Right kidney (tissue), 1 donor: Measurements from ENCODE around the gene SYP.

Experiments
- DNase-seq: peaks from one replicate; pipeline ENCODE4 v3.0.0-alpha.2; 2016

Gene SYP

GRCh38 chrX:49220100-49220499 lies 20.1 kb upstream of the SYP start:
- DNase-seq = no peak

- no peak for DNase-seq
These were observed 15.1 kb upstream of the SYP start for GRCh38 chrX:49214996-49215526.

- no peak for DNase-seq
These were observed 14.4 kb upstream of the SYP start for GRCh38 chrX:49214416-49214815.

GRCh38 chrX:49212861-49213260 lies 12.9 kb upstream of the SYP start:
- no peak for DNase-seq

DNA sequence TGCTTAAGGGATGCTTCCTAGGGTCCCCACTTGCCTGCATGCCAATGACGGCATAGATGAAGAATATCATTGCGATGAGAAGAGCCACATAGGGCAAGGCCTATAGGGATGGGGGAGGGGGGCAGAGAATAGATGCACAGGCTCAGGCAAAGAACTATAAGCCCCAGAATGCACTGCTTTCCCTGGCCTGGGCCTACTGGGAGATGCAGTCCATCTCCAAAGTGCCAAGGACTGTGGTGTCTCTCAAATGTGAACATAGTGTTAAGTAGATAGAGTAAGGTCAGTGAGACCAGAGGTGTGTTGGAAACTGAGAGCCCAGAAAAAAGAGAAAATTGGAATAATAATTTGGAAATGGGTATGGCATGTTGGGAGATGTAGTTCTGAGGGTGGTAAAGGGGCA lies 12.2 kb upstream of the SYP start:
- DNase-seq = no peak

DNA sequence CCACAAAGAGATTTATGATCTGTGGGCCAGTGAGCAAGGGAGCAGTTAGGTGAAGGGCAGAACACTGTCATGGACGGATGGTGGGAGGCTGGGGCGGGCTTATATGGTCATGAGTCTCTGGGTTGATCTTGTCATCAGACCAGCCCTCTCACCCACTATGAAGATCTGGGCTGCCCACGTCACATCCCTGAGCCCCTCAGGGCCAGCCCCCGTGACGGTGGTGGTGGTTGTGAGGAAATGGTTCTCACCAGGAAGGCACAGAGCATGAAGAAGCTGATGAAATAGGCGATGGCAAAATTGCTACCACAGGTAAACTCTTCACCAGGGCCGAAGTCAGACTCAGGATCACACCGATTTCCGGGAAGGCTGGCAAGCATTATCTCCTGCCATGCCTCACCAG lies 11.1 kb upstream of the SYP start:
- no peak for DNase-seq

GRCh38 chrX:49210406-49210805 lies 10.4 kb upstream of the SYP start:
- DNase-seq = no peak

DNA sequence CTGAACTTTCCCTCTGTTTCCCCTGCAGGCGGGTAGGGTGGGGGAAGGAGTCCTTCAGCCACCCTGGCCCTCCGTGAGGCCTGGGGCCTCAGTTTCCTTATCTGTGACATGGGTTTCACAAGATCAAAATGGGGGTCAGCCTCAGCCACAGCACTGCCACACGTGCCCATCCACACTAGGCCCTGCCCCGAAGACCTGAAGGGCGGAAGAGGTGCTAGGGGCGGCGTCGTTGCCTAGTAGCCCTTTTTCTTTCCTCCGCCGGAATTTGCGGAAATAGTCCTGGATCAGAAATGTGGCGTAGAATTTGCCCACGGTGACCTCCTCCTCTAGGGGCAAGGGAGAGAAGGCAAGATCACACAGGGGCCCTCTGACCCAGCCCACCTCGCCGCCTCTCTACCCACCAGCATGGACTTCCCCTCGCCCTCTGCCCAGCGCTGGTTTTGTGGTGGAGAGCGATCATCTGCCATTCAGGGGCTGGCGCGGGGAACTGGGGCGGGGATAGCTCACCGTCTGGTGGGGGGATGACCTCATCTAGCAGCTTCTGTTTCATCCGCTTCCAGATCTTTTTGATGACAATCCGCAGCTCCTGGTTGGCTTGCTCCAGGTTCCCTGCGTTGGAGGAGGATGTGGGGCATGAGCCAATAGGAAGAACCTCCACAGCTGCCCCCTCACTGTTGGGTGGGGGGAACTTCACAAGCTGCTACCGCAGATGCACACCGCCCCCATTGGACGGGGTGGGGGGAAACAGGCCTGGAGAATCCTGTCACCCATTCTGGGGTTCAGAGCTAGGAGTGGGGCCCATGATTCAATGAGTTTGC lies 9.7 kb upstream of the SYP start:
- no peak for DNase-seq

DNA sequence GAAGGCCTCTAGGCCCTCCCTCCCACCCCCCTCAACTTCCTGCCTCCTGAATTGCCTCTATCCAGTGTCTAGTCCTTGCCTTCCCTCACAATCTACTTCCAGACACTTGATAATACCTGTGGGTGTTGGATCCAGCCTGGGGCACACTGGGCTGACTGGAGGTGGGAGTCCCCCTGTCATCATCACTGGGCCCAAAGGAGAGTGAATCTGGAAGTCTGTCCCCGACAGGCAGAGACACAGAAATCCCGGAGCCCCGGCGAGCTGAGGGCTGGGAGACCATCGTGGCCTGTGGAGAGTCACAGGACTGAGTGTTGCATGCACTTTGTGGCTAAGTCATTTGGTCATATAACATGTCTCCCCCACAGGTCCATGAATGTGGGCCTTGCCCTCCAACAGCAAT lies 8.4 kb upstream of the SYP start:
- no peak for DNase-seq

- no peak for DNase-seq
These were observed 6.5 kb upstream of the SYP start for GRCh38 chrX:49206543-49206942.

- DNase-seq = no peak
These were observed 5.5 kb upstream of the SYP start for GRCh38 chrX:49205443-49205842.

DNA sequence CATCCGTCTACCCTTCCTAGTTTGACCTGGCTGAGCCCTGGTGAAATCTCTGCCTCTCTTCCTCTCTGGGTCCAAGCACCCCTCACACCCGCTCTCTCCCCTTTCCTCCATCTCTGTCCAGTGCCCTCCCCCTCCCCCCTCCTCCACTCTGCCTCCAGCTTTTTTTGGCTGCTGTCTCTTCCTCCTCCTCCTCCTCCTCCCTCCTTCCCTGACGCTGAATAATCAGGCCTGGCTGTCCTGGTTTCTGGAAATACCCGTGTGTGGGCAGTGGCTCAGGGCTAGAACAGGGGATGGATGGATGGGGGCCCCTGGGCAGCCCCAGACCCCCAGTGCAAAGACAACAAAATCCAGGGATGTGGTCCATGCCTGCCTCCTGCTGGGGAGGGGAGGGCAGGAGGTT lies 4.7 kb upstream of the SYP start:
- no peak for DNase-seq

DNA sequence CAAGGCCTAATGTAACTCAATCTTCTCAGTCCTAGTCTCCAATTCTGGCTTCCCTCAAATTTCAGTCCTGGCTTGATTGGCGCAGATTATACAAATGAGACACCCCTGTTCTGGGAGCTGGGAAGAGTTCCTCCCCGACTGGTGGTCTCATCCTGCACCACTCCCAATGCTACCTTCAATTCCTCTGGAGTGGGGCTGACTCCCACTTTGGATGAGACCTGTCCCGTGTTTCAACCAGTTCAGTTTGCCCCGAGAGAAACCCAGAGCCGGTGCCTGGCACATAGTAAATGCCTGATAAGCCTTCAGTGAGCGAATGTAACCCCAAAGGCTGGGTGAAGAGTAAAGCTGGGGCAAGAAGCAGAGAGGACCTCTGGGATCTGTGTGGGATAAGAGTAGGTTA lies 4.0 kb upstream of the SYP start:
- DNase-seq = no peak

GRCh38 chrX:49203536-49203935 lies 3.5 kb upstream of the SYP start:
- DNase-seq = no peak

DNA sequence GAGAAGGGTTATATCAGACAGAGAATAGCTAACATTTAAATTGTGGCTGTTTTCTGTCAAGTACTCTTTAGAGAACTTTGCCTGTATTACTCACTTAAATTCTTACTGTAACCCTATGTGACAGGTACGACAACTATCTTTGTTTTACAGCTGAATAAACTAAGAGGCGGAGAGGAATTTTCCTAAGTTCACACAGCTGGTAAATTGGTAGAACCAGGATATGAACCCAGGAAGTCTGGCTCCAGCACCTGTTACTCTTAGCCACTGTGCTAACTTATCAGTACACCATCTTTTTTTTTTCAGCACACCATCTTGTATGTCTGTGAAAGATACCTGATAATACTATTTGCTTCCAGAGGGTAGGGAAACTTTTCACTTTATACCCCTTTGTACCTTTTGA lies 2.0 kb upstream of the SYP start:
- DNase-seq = no peak

DNA sequence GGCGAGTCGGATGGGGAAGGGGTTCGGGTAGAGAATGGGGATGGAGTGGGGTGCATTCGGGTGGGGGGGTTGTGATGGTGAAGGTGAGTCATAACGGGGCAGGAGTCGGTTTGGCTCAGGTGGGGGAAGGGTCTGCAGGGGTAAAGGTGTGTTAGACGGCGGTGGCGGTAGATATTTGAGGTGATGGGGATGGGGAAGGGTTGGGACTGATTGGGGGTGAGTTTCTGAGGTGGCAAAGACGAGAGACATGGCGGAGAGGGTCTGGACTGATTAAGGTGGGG lies 738 bp downstream of the SYP start:
- no peak for DNase-seq

GRCh38 chrX:49198540-49199314 lies 1.3 kb downstream of the SYP start:
- DNase-seq = no peak

DNA sequence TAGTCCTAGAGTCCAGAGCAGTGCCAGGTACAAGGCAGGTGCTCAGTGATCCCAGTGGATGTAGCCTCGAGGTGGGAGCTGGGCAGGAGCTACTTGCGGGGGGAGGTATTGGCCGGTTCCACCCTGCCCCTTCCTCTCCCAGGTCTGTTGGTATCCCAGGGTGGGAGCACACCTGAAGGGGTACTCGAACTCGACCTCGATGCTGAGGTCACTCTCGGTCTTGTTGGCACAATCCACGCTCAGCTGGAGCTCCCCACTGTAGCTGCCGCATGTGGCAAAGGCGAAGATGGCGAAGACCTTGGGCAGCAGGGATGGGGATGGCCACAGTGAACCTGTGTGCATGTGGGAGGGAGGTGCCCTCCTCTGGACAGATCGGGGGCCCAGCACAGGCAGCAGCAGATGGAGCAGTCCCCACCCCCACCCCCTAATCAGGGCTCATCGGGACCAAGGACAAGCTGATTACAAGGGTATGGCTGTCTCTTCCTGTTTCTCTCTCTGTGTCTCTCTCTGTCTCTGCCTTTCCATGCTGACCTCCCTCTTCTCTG lies 2.4 kb downstream of the SYP start:
- DNase-seq = no peak

DNA sequence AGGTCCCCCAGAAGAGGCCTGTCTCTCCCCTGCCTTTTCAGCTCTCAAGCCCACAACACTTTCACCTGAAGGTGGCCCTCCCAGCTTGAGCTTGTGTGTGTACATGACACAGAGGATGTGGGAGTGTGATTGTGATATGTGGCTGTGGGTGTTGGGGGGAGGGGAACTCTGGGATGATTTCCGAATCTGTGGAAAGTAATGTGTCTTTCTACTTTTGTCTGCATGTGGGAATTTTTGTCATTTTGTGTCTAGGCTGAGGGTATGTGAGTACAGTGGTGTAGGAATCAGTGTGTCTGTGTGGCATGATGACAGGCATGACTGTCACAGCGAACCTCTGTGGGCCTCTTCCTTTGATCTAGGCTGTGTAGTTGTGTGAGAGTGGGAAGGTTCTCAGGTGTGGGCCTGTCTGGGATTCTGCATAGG lies 6.4 kb downstream of the SYP start:
- no peak for DNase-seq

- no peak for DNase-seq
These were observed 7.2 kb downstream of the SYP start for GRCh38 chrX:49192722-49193328.

DNA sequence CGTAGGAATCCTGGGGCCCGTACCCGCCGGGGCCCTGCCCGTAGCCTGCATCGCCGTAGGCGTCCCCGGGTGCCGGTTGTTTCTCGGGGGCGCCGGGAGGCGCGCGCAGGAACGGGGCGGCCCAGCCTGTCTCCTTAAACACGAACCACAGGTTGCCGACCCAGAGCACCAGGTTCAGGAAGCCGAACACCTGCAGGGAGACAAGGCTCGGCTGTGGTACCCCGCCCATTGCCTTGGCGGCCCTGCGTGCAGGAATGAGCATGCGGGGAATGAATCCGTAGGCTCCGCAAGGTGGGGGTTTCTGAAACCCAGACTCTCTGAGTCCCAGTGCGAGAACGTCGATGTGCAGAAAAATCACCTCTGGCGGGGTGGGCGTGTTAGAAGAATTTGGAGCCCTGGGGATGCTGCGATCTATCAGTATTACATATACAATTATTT lies 8.4 kb downstream of the SYP start:
- DNase-seq = no peak

- peak; percentile 78 for DNase-seq
These were observed 9.0 kb downstream of the SYP start for GRCh38 chrX:49190821-49191573.
